Measurements from ENCODE around the gene GABBR2. TPM values are rescaled to one million over a fixed set of nuclear protein-coding genes. Genes with fewer than 3 reads are reported as not detected.
A peak's percentile ranks its signal among the peaks of the same experiment; 100 is the strongest.

The GABBR2 gene
- total RNA-seq, 2 experiments from 2014 or later: not detected

GRCh38 chr9:98381311-98382103 lies 327.2 kb downstream of the GABBR2 start:
- ChIA-PET POLR2A (interaction anchor here (0.5 to 0.9 kb wide), 3 partner anchors 50 to 1067 kb away, joined by 3 read pairs; no protein-coding TSS in a partner anchor), CTCF (ENCODE audit: unreplicated experiment) (interaction anchor here (0.6 kb wide), 1 partner anchor 384 kb away, joined by 3 read pairs; no protein-coding TSS in a partner anchor)
- no peak overlapping the region for H2AFZ ChIP-seq (ENCODE audit: low read length)
- intact Hi-C loops (cut with micrococcal nuclease; ENCODE audit: unreplicated experiment): no loop called here
- peaks cover 25% of the 10 kb centered on the region for H3K4me1 ChIP-seq (ENCODE audit: insufficient read depth, low read length, poor library complexity, severe bottlenecking)
- no peaks in the 10 kb centered on the region for H3K36me3 ChIP-seq (ENCODE audit: insufficient read depth, low read length)
- no peaks in the 10 kb centered on the region for H3K9me2 ChIP-seq (ENCODE audit: insufficient read depth, low read length)
- TF ChIP-seq EZH2phosphoT487 (IDR thresholded peaks at IDR 0.05; ENCODE audit: borderline replicate concordance, low read depth, low read length) (no peak), CTCF (conservative IDR thresholded peaks at IDR 0.05; ENCODE audit: low read length) (no peak)
- no peaks in the 10 kb centered on the region for H4K20me1 ChIP-seq (ENCODE audit: insufficient read depth, low read length)
- DNase-seq (ENCODE audit: low spot score): peak; percentile 35
- H3K4me3 ChIP-seq (ENCODE audit: low read depth, low read length, poor library complexity, severe bottlenecking): no peak overlapping the region
- H3K27ac ChIP-seq (ENCODE audit: low read depth, low read length, poor library complexity, severe bottlenecking): no peak overlapping the region
- H3K9me3 ChIP-seq (ENCODE audit: low read length): no peaks in the 10 kb centered on the region
- no peaks in the 10 kb centered on the region for H3K79me2 ChIP-seq (ENCODE audit: insufficient read depth, low read depth, low read length)
- no peak overlapping the region for H3K4me2 ChIP-seq (ENCODE audit: low read length)
- BruUV-seq (replicated peaks): no TSS peak

GRCh38 chr9:98380065-98380681 lies 328.6 kb downstream of the GABBR2 start:
- Histone ChIP-seq H3K79me2 (ENCODE audit: insufficient read depth, low read depth, low read length) (no peaks in the 10 kb centered on the region), H3K36me3 (ENCODE audit: insufficient read depth, low read length) (no peaks in the 10 kb centered on the region), H3K27ac (ENCODE audit: low read depth, low read length, poor library complexity, severe bottlenecking) (no peak overlapping the region), H4K20me1 (ENCODE audit: insufficient read depth, low read length) (no peaks in the 10 kb centered on the region), H3K4me1 (ENCODE audit: insufficient read depth, low read length, poor library complexity, severe bottlenecking) (peaks cover 31% of the 10 kb centered on the region), H3K9me3 (ENCODE audit: low read length) (no peaks in the 10 kb centered on the region), H3K4me3 (ENCODE audit: low read depth, low read length, poor library complexity, severe bottlenecking) (no peak overlapping the region), H3K4me2 (ENCODE audit: low read length) (peak overlapping the region; percentile 36), H2AFZ (ENCODE audit: low read length) (no peak overlapping the region), H3K9me2 (ENCODE audit: insufficient read depth, low read length) (no peaks in the 10 kb centered on the region)
- BruUV-seq (replicated peaks): no TSS peak
- CTCF ChIA-PET (ENCODE audit: unreplicated experiment): interaction anchor here (0.7 kb wide), 1 partner anchor 11 kb away, joined by 3 read pairs; no protein-coding TSS in a partner anchor
- intact Hi-C loops (cut with micrococcal nuclease; ENCODE audit: unreplicated experiment): no loop called here
- peak; percentile 75 for DNase-seq (ENCODE audit: low spot score)
- POLR2A ChIA-PET: interaction anchor here (0.7 to 1.2 kb wide), 5 partner anchors 10 to 883 kb away, joined by 3 to 6 read pairs (median 3); no protein-coding TSS in a partner anchor
- TF ChIP-seq EZH2phosphoT487 (IDR thresholded peaks at IDR 0.05; ENCODE audit: borderline replicate concordance, low read depth, low read length): no peak
- no peak for TF ChIP-seq CTCF (conservative IDR thresholded peaks at IDR 0.05; ENCODE audit: low read length)
